CD4-positive, alpha-beta T cell (primary cell): ENCODE results near the gene NXN. TPM values are rescaled to one million over a fixed set of nuclear protein-coding genes. Genes with fewer than 3 reads are reported as not detected.

Experiments used
- ATAC-seq: fragments of 200-7000 bp; cut with Tn5 transposase; one replicate; pipeline ENCODE4 v1.10.0; 2022; ENCODE audit warnings: mild to moderate bottlenecking; ENCODE audit not compliant: poor library complexity
- CTCF ChIA-PET: fragments of 350-600 bp; sonication (Branson Sonifier 250); formaldehyde crosslinking; loops from one replicate; lab custom pipeline; 2021; ENCODE audit warnings: antibody characterized with exemption, inconsistent platforms; lab: Charles Lee
- POLR2A ChIA-PET: fragments of 350-600 bp; sonication (Branson Sonifier 250); formaldehyde crosslinking; loops from one replicate; lab custom pipeline; 2021; ENCODE audit warnings: antibody characterized with exemption, inconsistent platforms; lab: Charles Lee
- DNase-seq, 14 experiments: peaks; one replicate each; pipeline ENCODE4 v3.0.0-alpha.2; 2013 to 2020; ENCODE audit warnings: mixed read lengths in 2 of 14
- H3K27ac ChIP-seq, 2 donors: one replicate each; pipeline versions ENCODE4 v1.5.1 to v1.7.0; 2013; ENCODE audit warnings: low read length in 2 of 2, low read depth in 1 of 2, mild to moderate bottlenecking in 1 of 2
- H3K27me3 ChIP-seq, 2 experiments: 1 replicate in 1 of 2; 2 replicates in 1 of 2; pipeline versions ENCODE4 v1.6.1 to v1.7.0; 2013; ENCODE audit warnings: low read length in 2 of 2, control low read depth in 1 of 2, mild to moderate bottlenecking in 1 of 2, moderate library complexity in 1 of 2; ENCODE audit not compliant: insufficient read depth in 2 of 2, control insufficient read depth in 1 of 2
- H3K36me3 ChIP-seq: one replicate; pipeline ENCODE4 v1.6.1; 2013; ENCODE audit warnings: low read length, control low read depth; ENCODE audit not compliant: insufficient read depth
- H3K4me1 ChIP-seq: one replicate; pipeline ENCODE4 v1.6.1; 2013; ENCODE audit warnings: low read length, control low read depth; ENCODE audit not compliant: insufficient read depth
- H3K4me3 ChIP-seq: one replicate; pipeline ENCODE4 v1.5.1; 2013; ENCODE audit warnings: mild to moderate bottlenecking, low read length, moderate library complexity
- H3K9me3 ChIP-seq, 2 experiments: 1 replicate in 1 of 2; 2 replicates in 1 of 2; pipeline versions ENCODE4 v1.6.1 to v1.7.0; 2013; ENCODE audit warnings: low read length in 2 of 2, mild to moderate bottlenecking in 2 of 2, control low read depth in 1 of 2, moderate library complexity in 1 of 2; ENCODE audit not compliant: control insufficient read depth in 1 of 2, insufficient read depth in 1 of 2
- H3K27ac Mint-ChIP-seq: one replicate; pipeline ENCODE4 v1.8.0; 2020; ENCODE audit warnings: mixed read lengths
- H3K27me3 Mint-ChIP-seq: one replicate; pipeline ENCODE4 v1.8.0; 2021; ENCODE audit warnings: mixed read lengths
- H3K36me3 Mint-ChIP-seq: one replicate; pipeline ENCODE4 v1.8.0; 2021; ENCODE audit warnings: low read depth, mixed read lengths
- H3K4me1 Mint-ChIP-seq: one replicate; pipeline ENCODE4 v1.8.0; 2021; ENCODE audit warnings: low read depth, mixed read lengths
- H3K4me3 Mint-ChIP-seq: one replicate; pipeline ENCODE4 v1.8.0; 2020; ENCODE audit warnings: mild to moderate bottlenecking, mixed read lengths
- H3K9me3 Mint-ChIP-seq: one replicate; pipeline ENCODE4 v1.8.0; 2020; ENCODE audit warnings: mixed read lengths
- intact Hi-C, 2 experiments: fragments of 100-400 bp; cut with DNase I in 1 of 2; cut with micrococcal nuclease in 1 of 2; formaldehyde crosslinking; loops; one replicate each; pipeline versions ENCODE4 v1.15.1 to v1.9.0; 2023 to 2025; cut with DNase I, micrococcal nuclease
- total RNA-seq, 174 experiments: library from RNA in 2 of 174; stranded (reverse) in 2 of 174; gene quantifications; one replicate each; pipeline ENCODE4 v1.2.3 and lab custom pipeline; 2021 to 2026
- TF ChIP-seq, protein P1 (sequence below): fragments of 200-600 bp; IDR thresholded peaks from one replicate; pipeline ENCODE4 v1.8.0; 2022; ENCODE audit warnings: antibody characterized with exemption, mild to moderate bottlenecking

NXN gene
- total RNA-seq, 2 experiments from 2014 or later, result 0.80 to 0.98 TPM

DNA sequence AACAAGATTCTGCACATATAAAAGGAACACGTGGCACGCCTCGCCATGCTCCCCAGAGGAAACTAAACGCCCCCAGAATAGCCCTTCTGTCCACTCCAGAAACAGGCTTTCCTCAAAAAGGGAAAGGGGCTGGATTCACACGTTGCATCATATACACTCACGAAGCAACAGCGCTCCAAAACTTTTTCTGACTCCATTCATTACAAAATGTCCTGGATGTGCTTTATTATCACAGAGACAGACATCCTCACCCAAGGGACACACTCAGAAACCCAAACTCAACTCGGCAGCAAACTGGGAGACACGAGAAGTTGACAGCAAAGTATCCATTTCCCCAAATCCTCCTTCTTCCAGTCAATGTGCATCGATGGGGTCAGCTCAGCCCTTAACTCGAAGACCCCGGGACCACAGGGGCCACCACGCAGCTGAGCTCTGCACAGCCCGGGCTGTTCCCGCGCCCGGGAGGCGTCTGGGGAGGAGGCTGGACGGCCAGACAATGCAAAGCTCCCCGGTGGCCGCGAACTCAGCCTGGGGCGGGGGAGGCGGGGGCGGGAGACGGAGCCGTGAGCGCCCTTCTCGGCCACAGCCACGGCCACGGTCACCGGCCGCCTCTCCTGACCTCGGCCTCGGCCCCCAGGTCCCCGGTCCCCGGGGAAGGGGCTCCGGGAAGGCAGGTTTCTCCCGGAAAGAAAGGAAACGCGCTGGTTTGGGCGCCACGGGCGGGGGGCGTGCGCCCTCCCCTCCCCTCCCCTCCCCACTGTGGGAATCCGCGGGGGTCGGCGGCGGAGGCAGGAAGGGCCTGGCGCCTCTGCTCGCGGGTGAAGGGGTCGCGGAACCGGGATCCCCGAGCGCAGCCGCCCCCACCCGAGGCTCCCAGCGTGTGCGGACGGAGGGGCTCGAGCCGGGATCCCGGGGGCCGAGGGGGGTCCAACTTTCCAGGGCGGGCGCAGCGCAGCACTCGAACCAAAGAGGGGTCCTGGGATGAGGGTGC lies 1.2 kb downstream of the NXN start:
- H3K27ac Mint-ChIP-seq, result peak overlapping the region; percentile 40
- TF ChIP-seq, protein P1, sequence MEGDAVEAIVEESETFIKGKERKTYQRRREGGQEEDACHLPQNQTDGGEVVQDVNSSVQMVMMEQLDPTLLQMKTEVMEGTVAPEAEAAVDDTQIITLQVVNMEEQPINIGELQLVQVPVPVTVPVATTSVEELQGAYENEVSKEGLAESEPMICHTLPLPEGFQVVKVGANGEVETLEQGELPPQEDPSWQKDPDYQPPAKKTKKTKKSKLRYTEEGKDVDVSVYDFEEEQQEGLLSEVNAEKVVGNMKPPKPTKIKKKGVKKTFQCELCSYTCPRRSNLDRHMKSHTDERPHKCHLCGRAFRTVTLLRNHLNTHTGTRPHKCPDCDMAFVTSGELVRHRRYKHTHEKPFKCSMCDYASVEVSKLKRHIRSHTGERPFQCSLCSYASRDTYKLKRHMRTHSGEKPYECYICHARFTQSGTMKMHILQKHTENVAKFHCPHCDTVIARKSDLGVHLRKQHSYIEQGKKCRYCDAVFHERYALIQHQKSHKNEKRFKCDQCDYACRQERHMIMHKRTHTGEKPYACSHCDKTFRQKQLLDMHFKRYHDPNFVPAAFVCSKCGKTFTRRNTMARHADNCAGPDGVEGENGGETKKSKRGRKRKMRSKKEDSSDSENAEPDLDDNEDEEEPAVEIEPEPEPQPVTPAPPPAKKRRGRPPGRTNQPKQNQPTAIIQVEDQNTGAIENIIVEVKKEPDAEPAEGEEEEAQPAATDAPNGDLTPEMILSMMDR, result no peak
- H3K9me3 Mint-ChIP-seq, result no peaks in the 10 kb centered on the region
- ATAC-seq, result no peak
- peaks cover 44% of the 10 kb centered on the region for H3K27me3 Mint-ChIP-seq
- peak in 2 of 14 experiments; percentile 23 to 40 for DNase-seq
- POLR2A ChIA-PET, result interaction anchor here (1.0 to 4.9 kb wide), 3 partner anchors 19 to 226 kb away, joined by 3 to 44 read pairs (median 14); partner anchors contain the start of genes GEMIN4 and TIMM22
- Histone ChIP-seq H3K4me1 (peaks cover 23% of the 10 kb centered on the region), H3K9me3 (no peaks in the 10 kb centered on the region), H3K27ac (no peak overlapping the region), H3K36me3 (no peaks in the 10 kb centered on the region), H3K4me3 (no peak overlapping the region), H3K27me3 (peaks cover 24 to 40% of the 10 kb centered on the region in 2 experiments)
- no peaks in the 10 kb centered on the region for H3K36me3 Mint-ChIP-seq
- H3K4me3 Mint-ChIP-seq, result peak overlapping the region; percentile 88
- CTCF ChIA-PET, result interaction anchor here (1.0 to 1.3 kb wide), 2 partner anchors 99 to 184 kb away, joined by 3 read pairs; no protein-coding TSS in a partner anchor
- H3K4me1 Mint-ChIP-seq, result peaks cover 17% of the 10 kb centered on the region
- intact Hi-C loops, result loop anchor here in 1 of 2 experiments (1.0 to 5.0 kb wide), 4 partner anchors 18 to 266 kb away; partner anchors contain the start of genes ABR, GLOD4, MRM3 and VPS53

DNA sequence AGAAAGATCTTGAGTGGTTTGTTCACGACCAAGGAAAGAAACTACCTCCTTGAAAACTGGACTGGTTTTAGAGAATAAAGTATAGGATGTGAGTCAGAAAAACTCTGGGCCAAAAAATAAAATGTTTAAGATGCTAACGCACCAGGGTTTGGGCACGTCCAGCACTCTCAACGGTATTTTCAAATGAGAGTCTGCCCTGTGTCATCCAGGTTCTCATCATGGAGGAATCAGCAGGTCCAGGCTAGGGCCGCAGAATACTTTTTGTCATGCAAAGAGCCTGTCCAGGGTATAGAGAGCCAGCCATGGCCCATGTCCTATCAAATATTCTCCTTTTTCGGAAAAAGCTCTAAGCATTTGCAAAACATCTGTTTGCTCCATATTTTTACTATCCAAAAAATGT lies 2.4 kb downstream of the NXN start:
- intact Hi-C loops, result loop anchor here in 1 of 2 experiments (5.0 kb wide), 1 partner anchor 265 kb away; the partner anchor contains the start of gene VPS53
- ChIA-PET CTCF (interaction anchor here (1.3 kb wide), 1 partner anchor 182 kb away, joined by 3 read pairs; no protein-coding TSS in a partner anchor), POLR2A (interaction anchor here (4.9 kb wide), 1 partner anchor 20 kb away, joined by 44 read pairs; the partner anchor contains the start of gene TIMM22)
- TF ChIP-seq, protein P1, result no peak
- Histone ChIP-seq H3K4me3 (no peak overlapping the region), H3K27ac (no peak overlapping the region), H3K36me3 (no peaks in the 10 kb centered on the region), H3K9me3 (no peaks in the 10 kb centered on the region), H3K4me1 (peaks cover 23% of the 10 kb centered on the region), H3K27me3 (peaks cover 24 to 40% of the 10 kb centered on the region in 2 experiments)
- H3K9me3 Mint-ChIP-seq, result no peaks in the 10 kb centered on the region
- ATAC-seq, result no peak
- no peak overlapping the region for H3K27ac Mint-ChIP-seq
- DNase-seq, result no peak
- peaks cover 47% of the 10 kb centered on the region for H3K27me3 Mint-ChIP-seq
- peaks cover 17% of the 10 kb centered on the region for H3K4me1 Mint-ChIP-seq
- H3K36me3 Mint-ChIP-seq, result no peaks in the 10 kb centered on the region
- peak overlapping the region; percentile 0 for H3K4me3 Mint-ChIP-seq

DNA sequence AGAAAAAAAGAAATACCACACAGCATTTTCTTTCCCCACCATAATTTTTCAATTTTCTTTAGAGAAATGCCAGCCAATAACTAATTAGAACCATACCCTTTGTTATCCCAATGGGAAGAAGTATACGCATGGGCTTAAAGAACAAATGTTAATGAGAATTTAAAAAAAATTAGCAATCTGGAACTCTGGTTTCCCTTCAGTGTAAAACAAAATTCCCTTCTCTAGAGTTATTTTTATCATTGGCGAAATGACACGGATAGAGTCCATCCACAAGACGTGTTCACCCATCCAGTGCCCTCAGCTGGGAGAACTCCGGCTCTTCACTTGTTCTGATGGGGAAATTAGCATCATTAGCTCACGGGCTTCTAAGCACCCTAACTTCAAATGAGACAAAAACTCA lies 3.3 kb downstream of the NXN start:
- Histone ChIP-seq H3K9me3 (no peaks in the 10 kb centered on the region), H3K36me3 (no peaks in the 10 kb centered on the region), H3K4me1 (peaks cover 23% of the 10 kb centered on the region), H3K27ac (no peak overlapping the region), H3K27me3 (peaks cover 24 to 40% of the 10 kb centered on the region in 2 experiments), H3K4me3 (no peak overlapping the region)
- intact Hi-C loops, result loop anchor here in 1 of 2 experiments (5.0 kb wide), 1 partner anchor 264 kb away; the partner anchor contains the start of gene VPS53
- Mint-ChIP-seq H3K9me3 (no peaks in the 10 kb centered on the region), H3K4me1 (peaks cover 17% of the 10 kb centered on the region), H3K36me3 (no peaks in the 10 kb centered on the region), H3K27me3 (peaks cover 47% of the 10 kb centered on the region), H3K4me3 (no peak overlapping the region), H3K27ac (no peak overlapping the region)
- no peak for DNase-seq
- ATAC-seq, result no peak
- CTCF ChIA-PET, result interaction anchor here (1.6 kb wide), 1 partner anchor 20 kb away, joined by 6 read pairs; the partner anchor contains the start of gene TIMM22
- POLR2A ChIA-PET, result no interaction called here
- TF ChIP-seq, protein P1, result no peak
